GM10847 (cell line): ENCODE results near the gene GLI3.

Experiments used
- POLR2A ChIP-seq: IDR thresholded peaks from 2 replicates; pipeline ENCODE4 v1.6.1; 2011; ENCODE audit not compliant: insufficient read length; ENCODE audit errors: extremely low read depth

The GLI3 gene

GRCh38 chr7:42108803-42109528, 128.0 kb downstream of the GLI3 start:
- TF ChIP-seq POLR2A = no peak

GRCh38 chr7:42107484-42108240, 129.3 kb downstream of the GLI3 start:
- TF ChIP-seq POLR2A = no peak

- no peak for TF ChIP-seq POLR2A
These were observed 130.4 kb downstream of the GLI3 start for GRCh38 chr7:42106562-42106961.

- no peak for TF ChIP-seq POLR2A
These were observed 131.3 kb downstream of the GLI3 start for GRCh38 chr7:42105554-42106358.

- TF ChIP-seq POLR2A = no peak
These were observed 132.3 kb downstream of the GLI3 start for GRCh38 chr7:42104694-42105093.

- no peak for TF ChIP-seq POLR2A
These were observed 132.8 kb downstream of the GLI3 start for GRCh38 chr7:42104231-42104630.

- TF ChIP-seq POLR2A = no peak
These were observed 133.6 kb downstream of the GLI3 start for GRCh38 chr7:42103456-42103855.

GRCh38 chr7:42103020-42103419, 134.0 kb downstream of the GLI3 start:
- no peak for TF ChIP-seq POLR2A

- TF ChIP-seq POLR2A = no peak
These were observed 134.7 kb downstream of the GLI3 start for GRCh38 chr7:42102301-42102700.

- TF ChIP-seq POLR2A = no peak
These were observed 136.9 kb downstream of the GLI3 start for GRCh38 chr7:42100156-42100508.

- no peak for TF ChIP-seq POLR2A
These were observed 137.4 kb downstream of the GLI3 start for GRCh38 chr7:42099470-42100155.

- no peak for TF ChIP-seq POLR2A
These were observed 137.9 kb downstream of the GLI3 start for GRCh38 chr7:42099066-42099465.

GRCh38 chr7:42097752-42098151, 139.3 kb downstream of the GLI3 start:
- TF ChIP-seq POLR2A = no peak

- no peak for TF ChIP-seq POLR2A
These were observed 140.1 kb downstream of the GLI3 start for GRCh38 chr7:42096681-42097561.
